GM13976 (cell line): ENCODE measurements around the gene SKOR1.

Experiments used
- DNase-seq: peaks from one replicate; pipeline ENCODE4 v3.0.0; 2012; ENCODE audit warnings: low spot score
- CTCF ChIP-seq: IDR thresholded peaks from 2 replicates; pipeline ENCODE4 v1.5.1; 2012; ENCODE audit warnings: borderline replicate concordance, mild to moderate bottlenecking; ENCODE audit not compliant: insufficient read depth; ENCODE audit errors: extremely low read depth, missing control alignments, control extremely low read depth
- in situ Hi-C: fragments of 300-500 bp; cut with MboI; formaldehyde crosslinking; loops from one replicate; pipeline ENCODE4 v1.12.0; 2022; ENCODE audit warnings: low sequenced_read_pairs, mixed read lengths, inconsistent platforms; ENCODE audit not compliant: unreplicated experiment

The SKOR1 gene

GRCh38 chr15:67807836-67808235, 17.5 kb upstream of the SKOR1 start:
- TF ChIP-seq CTCF: no peak
- in situ Hi-C loops: no loop called here
- no peak for DNase-seq

- TF ChIP-seq CTCF: no peak
- in situ Hi-C loops: no loop called here
- DNase-seq: no peak
These were observed 16.5 kb upstream of the SKOR1 start for GRCh38 chr15:67808821-67809220.

- TF ChIP-seq CTCF: no peak
- in situ Hi-C loops: no loop called here
- DNase-seq: no peak
These were observed 15.9 kb upstream of the SKOR1 start for GRCh38 chr15:67809441-67809840.

- DNase-seq: no peak
- in situ Hi-C loops: no loop called here
- no peak for TF ChIP-seq CTCF
These were observed 15.4 kb upstream of the SKOR1 start for GRCh38 chr15:67809866-67810265.

GRCh38 chr15:67812241-67812644, 13.1 kb upstream of the SKOR1 start:
- DNase-seq: peak; percentile 21
- no peak for TF ChIP-seq CTCF
- in situ Hi-C loops: no loop called here

GRCh38 chr15:67813104-67813634, 12.1 kb upstream of the SKOR1 start:
- TF ChIP-seq CTCF: no peak
- DNase-seq: no peak
- in situ Hi-C loops: no loop called here
